Measurements from ENCODE around the gene NRG2. TPM values are rescaled to one million over a fixed set of nuclear protein-coding genes. Genes with fewer than 3 reads are reported as not detected.

NRG2 gene
- total and polyA plus RNA-seq, 12 donors: 1.8 to 16.7 (median 8.4) TPM

DNA sequence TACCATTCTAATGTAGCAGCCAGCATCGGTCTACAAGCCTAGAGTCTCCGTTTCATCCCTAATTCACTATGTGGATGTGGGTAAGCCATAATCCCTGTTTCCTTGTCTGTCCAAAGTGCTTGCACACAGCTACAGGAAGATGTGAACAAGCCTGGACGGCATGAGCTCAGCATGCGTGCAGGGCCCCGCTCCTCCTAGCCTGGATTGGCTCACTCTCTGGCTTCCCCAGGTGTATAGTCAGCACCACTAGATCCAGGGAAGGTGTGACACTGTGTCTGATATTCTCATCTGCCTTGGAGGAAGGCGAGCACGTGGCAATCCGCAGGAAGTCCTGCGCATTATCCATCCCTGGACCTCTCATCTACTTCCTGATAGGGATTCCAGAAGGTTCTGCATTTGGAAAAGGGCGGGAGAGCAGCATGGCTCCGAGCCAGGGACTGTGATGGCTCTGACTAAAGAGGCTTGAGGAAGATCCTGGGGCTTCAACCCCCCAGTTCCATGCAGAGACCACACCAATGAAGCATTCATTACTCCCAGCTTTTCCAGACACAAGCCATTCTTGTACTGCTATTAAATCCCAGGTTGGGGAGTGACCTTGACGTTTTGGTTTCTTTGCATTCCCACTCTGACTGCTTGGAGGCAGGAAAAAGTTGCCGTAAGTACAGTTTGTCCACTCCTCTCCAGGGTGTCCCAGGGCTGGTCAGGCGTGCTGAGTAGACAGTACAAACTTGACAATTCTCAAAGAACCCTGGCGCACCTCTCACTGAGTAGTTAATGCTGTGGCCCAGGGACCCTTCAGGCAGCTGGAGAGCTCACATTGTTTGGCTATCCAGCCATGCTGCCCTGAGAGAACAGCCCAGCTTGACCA lies 181.8 kb downstream of the NRG2 start:
- Histone ChIP-seq H3K4me3 (no peak overlapping the region), H3K4me1 (replicated peaks in 1 of 2) (peaks cover 6 to 12% of the 10 kb centered on the region in 2 donors), H3K27ac (no peak overlapping the region), H3K9me3 (replicated peaks in 1 of 3) (no peaks in the 10 kb centered on the region), H3K27me3 (no peaks in the 10 kb centered on the region), H3K36me3 (replicated peaks in 1 of 2) (no peaks in the 10 kb centered on the region)
- intact Hi-C loops (cut with DNase I): loop anchor here (5.0 kb wide), 1 partner anchor 74 kb away; no protein-coding TSS in a partner anchor
- WGBS, 4 donors: 87 to 91% (median 90%) methylated on average over 11 to 15 of the region's 15 CpGs
- TF ChIP-seq CTCF (IDR thresholded peaks at IDR 0.05) (no peak), POLR2A (IDR thresholded peaks at IDR 0.05) (no peak)
- DNase-seq: no peak

- no peak overlapping the region for H3K4me3 ChIP-seq
- H3K36me3 ChIP-seq (replicated peaks in 1 of 2): no peaks in the 10 kb centered on the region
- intact Hi-C loops (cut with DNase I): no loop called here
- no peak overlapping the region for H3K27ac ChIP-seq
- WGBS, 4 donors: 88 to 100% (median 93%) methylated on average over 1 to 2 of the region's 2 CpGs
- TF ChIP-seq CTCF (IDR thresholded peaks at IDR 0.05): no peak
- H3K27me3 ChIP-seq: no peaks in the 10 kb centered on the region
- peaks cover 6 to 11% of the 10 kb centered on the region in 2 donors for H3K4me1 ChIP-seq (replicated peaks in 1 of 2)
- no peak for DNase-seq
- H3K9me3 ChIP-seq (replicated peaks in 1 of 3): no peaks in the 10 kb centered on the region
These were observed 184.1 kb downstream of the NRG2 start for GRCh38 chr5:139859013-139859412.

GRCh38 chr5:139856714-139857113 lies 186.4 kb downstream of the NRG2 start:
- peaks cover 0 to 7% of the 10 kb centered on the region in 2 donors for H3K36me3 ChIP-seq (replicated peaks in 1 of 2)
- TF ChIP-seq CTCF (IDR thresholded peaks at IDR 0.05) (no peak), POLR2A (IDR thresholded peaks at IDR 0.05) (no peak)
- H3K9me3 ChIP-seq (replicated peaks in 1 of 3): no peaks in the 10 kb centered on the region
- no peaks in the 10 kb centered on the region for H3K4me1 ChIP-seq (replicated peaks in 1 of 2)
- intact Hi-C loops (cut with DNase I): no loop called here
- WGBS, 4 donors: 88 to 93% (median 91%) methylated on average over 4 of the region's 4 CpGs
- no peak for DNase-seq
- no peaks in the 10 kb centered on the region for H3K27me3 ChIP-seq
- H3K4me3 ChIP-seq: no peak overlapping the region
- no peak overlapping the region for H3K27ac ChIP-seq

- whole genome bisulfite sequencing, 4 donors: 89 to 96% (median 94%) methylated on average over 5 to 6 of the region's 6 CpGs
- Histone ChIP-seq H3K9me3 (replicated peaks in 1 of 3) (no peaks in the 10 kb centered on the region), H3K36me3 (replicated peaks in 1 of 2) (peaks cover 0 to 12% of the 10 kb centered on the region in 2 donors), H3K27ac (no peak overlapping the region), H3K4me1 (replicated peaks in 1 of 2) (no peaks in the 10 kb centered on the region), H3K4me3 (no peak overlapping the region), H3K27me3 (no peaks in the 10 kb centered on the region)
- intact Hi-C loops (cut with DNase I): no loop called here
- DNase-seq: no peak
- no peak for TF ChIP-seq CTCF (IDR thresholded peaks at IDR 0.05)
- no peak for TF ChIP-seq POLR2A (IDR thresholded peaks at IDR 0.05)
These were observed 187.1 kb downstream of the NRG2 start for GRCh38 chr5:139855946-139856540.

Measured in adrenal gland (tissue), 12 donors.